IPS-11a (cell line): ENCODE data around the gene LMO1.

Experiments
- H3K4me3 ChIP-seq: one replicate; pipeline ENCODE4 v1.5.1; 2013; ENCODE audit warnings: low read depth, low read length, control low read depth

The LMO1 gene

GRCh38 chr11:8249482-8249881, 14.2 kb downstream of the LMO1 start:
- no peak overlapping the region for H3K4me3 ChIP-seq

- H3K4me3 ChIP-seq, result no peak overlapping the region
Measured at GRCh38 chr11:8248786-8249185, 14.9 kb downstream of the LMO1 start.

GRCh38 chr11:8247312-8247711, 16.4 kb downstream of the LMO1 start:
- no peak overlapping the region for H3K4me3 ChIP-seq

- no peak overlapping the region for H3K4me3 ChIP-seq
Measured at GRCh38 chr11:8243458-8243857, 20.2 kb downstream of the LMO1 start.

- no peak overlapping the region for H3K4me3 ChIP-seq
Measured at GRCh38 chr11:8242499-8243280, 21.0 kb downstream of the LMO1 start.

- no peak overlapping the region for H3K4me3 ChIP-seq
Measured at GRCh38 chr11:8242118-8242475, 21.6 kb downstream of the LMO1 start.

- H3K4me3 ChIP-seq, result no peak overlapping the region
Measured at GRCh38 chr11:8241373-8242117, 22.1 kb downstream of the LMO1 start.

- H3K4me3 ChIP-seq, result no peak overlapping the region
Measured at GRCh38 chr11:8239536-8240228, 24.0 kb downstream of the LMO1 start.

GRCh38 chr11:8239040-8239439, 24.6 kb downstream of the LMO1 start:
- no peak overlapping the region for H3K4me3 ChIP-seq

- H3K4me3 ChIP-seq, result no peak overlapping the region
Measured at GRCh38 chr11:8237453-8237852, 26.2 kb downstream of the LMO1 start.

- H3K4me3 ChIP-seq, result no peak overlapping the region
Measured at GRCh38 chr11:8235925-8236324, 27.8 kb downstream of the LMO1 start.

GRCh38 chr11:8234910-8235309, 28.8 kb downstream of the LMO1 start:
- no peak overlapping the region for H3K4me3 ChIP-seq

- no peak overlapping the region for H3K4me3 ChIP-seq
Measured at GRCh38 chr11:8234425-8234821, 29.3 kb downstream of the LMO1 start.

GRCh38 chr11:8233691-8234424, 29.8 kb downstream of the LMO1 start:
- no peak overlapping the region for H3K4me3 ChIP-seq

GRCh38 chr11:8232849-8233606, 30.6 kb downstream of the LMO1 start:
- no peak overlapping the region for H3K4me3 ChIP-seq

- H3K4me3 ChIP-seq, result no peak overlapping the region
Measured at GRCh38 chr11:8232414-8232813, 31.3 kb downstream of the LMO1 start.

GRCh38 chr11:8231979-8232378, 31.7 kb downstream of the LMO1 start:
- H3K4me3 ChIP-seq, result no peak overlapping the region

GRCh38 chr11:8230921-8231847, 32.5 kb downstream of the LMO1 start:
- H3K4me3 ChIP-seq, result no peak overlapping the region

GRCh38 chr11:8230178-8230859, 33.4 kb downstream of the LMO1 start:
- no peak overlapping the region for H3K4me3 ChIP-seq
